Measurements from ENCODE around the gene REC114. TPM values are rescaled to one million over a fixed set of nuclear protein-coding genes. Genes with fewer than 3 reads are reported as not detected.

Gene REC114, protein sequence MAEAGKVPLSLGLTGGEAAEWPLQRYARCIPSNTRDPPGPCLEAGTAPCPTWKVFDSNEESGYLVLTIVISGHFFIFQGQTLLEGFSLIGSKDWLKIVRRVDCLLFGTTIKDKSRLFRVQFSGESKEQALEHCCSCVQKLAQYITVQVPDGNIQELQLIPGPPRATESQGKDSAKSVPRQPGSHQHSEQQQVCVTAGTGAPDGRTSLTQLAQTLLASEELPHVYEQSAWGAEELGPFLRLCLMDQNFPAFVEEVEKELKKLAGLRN
- not detected for total RNA-seq
- long read RNA-seq, partial matches to known transcripts = 0 of 4 reads
- long read RNA-seq, other reads (novel, unspliced or antisense) = 4 of 4 reads

DNA sequence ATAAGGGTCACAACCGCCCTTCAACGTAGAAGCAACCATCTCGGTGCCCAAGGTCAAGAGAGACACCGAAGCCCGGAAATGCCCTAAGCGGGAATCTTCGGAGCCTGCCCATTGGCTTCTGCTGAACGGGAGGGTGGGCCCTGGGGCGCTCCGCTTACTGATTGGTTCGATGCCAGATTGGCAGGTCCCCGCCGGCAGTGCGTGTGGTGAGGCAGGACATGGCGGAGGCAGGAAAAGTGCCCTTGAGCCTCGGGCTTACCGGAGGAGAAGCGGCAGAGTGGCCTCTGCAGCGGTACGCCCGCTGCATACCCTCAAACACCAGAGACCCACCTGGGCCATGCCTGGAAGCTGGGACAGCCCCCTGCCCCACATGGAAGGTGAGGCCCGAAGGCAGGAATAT is at the start of gene REC114:
Gene REC114 (plus strand): TSS at position 197 of the 400 bp plus-strand sequence. CDS start 22 bp downstream, at position 219.
- DNase-seq (no peak), ATAC-seq (no peak)
- Histone ChIP-seq H3K27me3 (peaks cover 4% of the 10 kb centered on the region), H3K4me1 (no peaks in the 10 kb centered on the region), H3K36me3 (no peaks in the 10 kb centered on the region), H3K27ac (no peak within 1 kb of the TSS), H3K4me3 (no peak within 1 kb of the TSS), H3K9me3 (no peaks in the 10 kb centered on the region)
- intact Hi-C loops (cut with DNase I) = no loop called here
- TF ChIP-seq, protein P1, sequence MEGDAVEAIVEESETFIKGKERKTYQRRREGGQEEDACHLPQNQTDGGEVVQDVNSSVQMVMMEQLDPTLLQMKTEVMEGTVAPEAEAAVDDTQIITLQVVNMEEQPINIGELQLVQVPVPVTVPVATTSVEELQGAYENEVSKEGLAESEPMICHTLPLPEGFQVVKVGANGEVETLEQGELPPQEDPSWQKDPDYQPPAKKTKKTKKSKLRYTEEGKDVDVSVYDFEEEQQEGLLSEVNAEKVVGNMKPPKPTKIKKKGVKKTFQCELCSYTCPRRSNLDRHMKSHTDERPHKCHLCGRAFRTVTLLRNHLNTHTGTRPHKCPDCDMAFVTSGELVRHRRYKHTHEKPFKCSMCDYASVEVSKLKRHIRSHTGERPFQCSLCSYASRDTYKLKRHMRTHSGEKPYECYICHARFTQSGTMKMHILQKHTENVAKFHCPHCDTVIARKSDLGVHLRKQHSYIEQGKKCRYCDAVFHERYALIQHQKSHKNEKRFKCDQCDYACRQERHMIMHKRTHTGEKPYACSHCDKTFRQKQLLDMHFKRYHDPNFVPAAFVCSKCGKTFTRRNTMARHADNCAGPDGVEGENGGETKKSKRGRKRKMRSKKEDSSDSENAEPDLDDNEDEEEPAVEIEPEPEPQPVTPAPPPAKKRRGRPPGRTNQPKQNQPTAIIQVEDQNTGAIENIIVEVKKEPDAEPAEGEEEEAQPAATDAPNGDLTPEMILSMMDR (IDR thresholded peaks at IDR 0.05) = no peak

DNA sequence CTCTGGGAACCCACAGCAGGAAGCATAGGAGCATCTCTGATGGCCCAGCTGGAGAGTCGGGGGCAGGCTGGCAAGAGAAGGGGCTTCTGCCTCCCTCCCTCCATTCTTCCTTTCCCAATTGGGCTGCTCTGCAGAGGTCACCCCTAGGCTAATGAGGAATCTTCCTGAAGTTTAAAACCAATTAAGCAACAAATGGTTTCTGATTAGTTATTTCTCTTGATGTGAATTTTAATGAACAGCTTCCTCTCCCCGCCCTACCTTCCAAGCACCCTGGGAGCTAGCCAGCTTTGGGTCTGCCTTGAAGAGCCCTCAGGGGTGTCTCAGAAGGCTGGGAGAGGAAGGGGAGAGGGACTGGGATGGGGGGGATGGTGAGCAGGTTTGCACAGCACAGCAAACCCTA is 49.6 kb upstream of the REC114 start:
- Histone ChIP-seq H3K36me3 (no peaks in the 10 kb centered on the region), H3K4me1 (no peaks in the 10 kb centered on the region), H3K27me3 (peaks cover 9% of the 10 kb centered on the region), H3K27ac (no peak overlapping the region), H3K9me3 (no peaks in the 10 kb centered on the region), H3K4me3 (no peak overlapping the region)
- intact Hi-C loops (cut with DNase I) = no loop called here
- ATAC-seq = no peak
- TF ChIP-seq, protein P1 (IDR thresholded peaks at IDR 0.05) = no peak
- no peak for DNase-seq

DNA sequence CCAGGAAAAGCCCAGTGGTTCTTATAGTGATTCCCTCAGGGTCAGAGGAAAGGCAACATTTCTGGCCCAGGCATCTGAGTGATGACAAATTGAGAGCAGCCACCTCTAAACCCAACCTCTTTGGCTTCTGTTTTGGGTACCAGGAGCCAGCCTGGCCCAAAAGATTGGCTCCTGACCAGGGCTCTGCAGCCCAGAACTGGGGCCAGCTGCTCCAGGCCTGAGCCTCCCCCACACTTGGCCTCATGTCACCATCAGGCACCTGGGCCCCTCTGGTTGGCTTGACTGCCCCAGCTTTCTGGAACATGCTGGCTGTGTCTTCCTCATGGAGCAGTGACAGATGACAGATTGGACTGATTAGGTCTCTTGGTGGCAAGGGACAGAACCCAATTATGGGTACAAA is 48.2 kb upstream of the REC114 start:
- Histone ChIP-seq H3K4me1 (no peaks in the 10 kb centered on the region), H3K36me3 (no peaks in the 10 kb centered on the region), H3K4me3 (no peak overlapping the region), H3K9me3 (no peaks in the 10 kb centered on the region), H3K27ac (no peak overlapping the region), H3K27me3 (peaks cover 9% of the 10 kb centered on the region)
- intact Hi-C loops (cut with DNase I) = no loop called here
- no peak for ATAC-seq
- TF ChIP-seq, protein P1 (IDR thresholded peaks at IDR 0.05) = no peak
- DNase-seq = no peak

DNA sequence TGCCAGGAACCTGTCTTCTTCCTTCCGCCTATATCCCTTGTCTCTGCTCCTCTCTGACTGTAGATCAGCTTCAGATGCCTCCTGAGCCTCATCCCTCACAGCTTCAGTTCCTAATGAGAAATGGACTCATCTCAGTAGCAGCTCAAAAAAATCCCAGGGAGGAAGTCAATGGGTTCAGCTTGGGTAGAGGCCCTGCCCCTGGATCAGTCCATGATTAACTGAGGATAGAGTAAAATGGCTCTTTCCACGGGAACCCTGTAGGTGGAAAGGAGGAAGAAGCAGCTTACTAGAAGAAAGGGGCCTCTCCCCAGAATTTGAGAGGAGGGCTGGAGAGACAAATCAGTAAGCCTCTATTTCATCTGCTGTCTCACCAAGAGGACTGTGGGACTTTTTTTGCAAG is 47.3 kb upstream of the REC114 start:
- peaks cover 9% of the 10 kb centered on the region for H3K27me3 ChIP-seq
- TF ChIP-seq, protein P1 (IDR thresholded peaks at IDR 0.05) = no peak
- ATAC-seq (no peak), DNase-seq (no peak)
- H3K9me3 ChIP-seq = no peaks in the 10 kb centered on the region
- H3K4me3 ChIP-seq = no peak overlapping the region
- no peaks in the 10 kb centered on the region for H3K36me3 ChIP-seq
- H3K4me1 ChIP-seq = no peaks in the 10 kb centered on the region
- intact Hi-C loops (cut with DNase I) = no loop called here
- H3K27ac ChIP-seq = no peak overlapping the region

DNA sequence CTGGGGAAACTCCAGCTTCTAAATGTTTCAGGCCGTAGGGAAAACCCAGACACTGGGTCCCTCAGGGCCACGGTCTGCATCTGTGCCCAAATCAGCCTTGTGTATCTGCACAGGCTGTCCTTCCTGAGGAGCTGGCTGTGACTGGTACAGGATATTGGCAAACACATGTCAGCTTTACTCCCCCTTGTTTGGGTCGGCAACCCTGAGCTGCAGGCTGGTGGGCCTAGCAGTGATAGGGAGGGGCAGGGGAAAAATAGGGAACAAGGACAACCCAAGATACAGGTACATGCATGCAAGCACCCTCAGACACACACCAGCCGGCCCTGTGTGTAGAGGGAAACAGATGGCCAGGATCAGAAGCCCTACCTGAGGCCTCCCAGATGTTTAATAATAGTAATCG is 45.5 kb upstream of the REC114 start:
- Histone ChIP-seq H3K27ac (no peak overlapping the region), H3K9me3 (no peaks in the 10 kb centered on the region), H3K27me3 (peaks cover 9% of the 10 kb centered on the region), H3K4me1 (no peaks in the 10 kb centered on the region), H3K4me3 (no peak overlapping the region), H3K36me3 (no peaks in the 10 kb centered on the region)
- no peak for DNase-seq
- intact Hi-C loops (cut with DNase I) = no loop called here
- no peak for ATAC-seq
- TF ChIP-seq, protein P1 (IDR thresholded peaks at IDR 0.05) = no peak

Measured in upper lobe of right lung (tissue), 1 donor.